Upper lobe of left lung (tissue), 4 donors: Measurements from ENCODE around the gene BANP.

ENCODE experiments used
- CTCF ChIP-seq, 6 experiments: fragments of 450-650 bp in 4 of 6; fragments of 200-600 bp in 2 of 6; sonication (generic) in 2 of 6; IDR thresholded peaks; one replicate each; pipeline ENCODE4 v1.5.1; 2016 to 2019; ENCODE audit warnings: antibody characterized with exemption in 6 of 6
- EP300 ChIP-seq, 4 donors: sonication (generic); formaldehyde crosslinking; IDR thresholded peaks; one replicate each; pipeline ENCODE4 v1.5.1; 2017; ENCODE audit warnings: antibody characterized with exemption in 4 of 4, control low read depth in 2 of 4
- POLR2A ChIP-seq, 4 donors: fragments of 450-650 bp; IDR thresholded peaks; one replicate each; pipeline ENCODE4 v1.5.1; 2016 to 2017; ENCODE audit warnings: antibody characterized with exemption in 4 of 4, mild to moderate bottlenecking in 2 of 4
- POLR2AphosphoS5 ChIP-seq, 2 donors: sonication (generic); formaldehyde crosslinking; IDR thresholded peaks; one replicate each; pipeline ENCODE4 v1.5.1; 2017; ENCODE audit warnings: antibody characterized with exemption in 2 of 2

- TF ChIP-seq CTCF (IDR thresholded peaks at IDR 0.05) (no peak), POLR2AphosphoS5 (IDR thresholded peaks at IDR 0.05) (no peak), EP300 (IDR thresholded peaks at IDR 0.05) (no peak), POLR2A (IDR thresholded peaks at IDR 0.05) (no peak)
Observed at GRCh38 chr16:87924041-87924810, 27.0 kb upstream of the BANP start.
